ENCODE measurements around the gene OGDH. TPM values are rescaled to one million over a fixed set of nuclear protein-coding genes. Genes with fewer than 3 reads are reported as not detected.

OGDH gene
- total RNA-seq, 1 donor from 2014 or later = 664 TPM

DNA sequence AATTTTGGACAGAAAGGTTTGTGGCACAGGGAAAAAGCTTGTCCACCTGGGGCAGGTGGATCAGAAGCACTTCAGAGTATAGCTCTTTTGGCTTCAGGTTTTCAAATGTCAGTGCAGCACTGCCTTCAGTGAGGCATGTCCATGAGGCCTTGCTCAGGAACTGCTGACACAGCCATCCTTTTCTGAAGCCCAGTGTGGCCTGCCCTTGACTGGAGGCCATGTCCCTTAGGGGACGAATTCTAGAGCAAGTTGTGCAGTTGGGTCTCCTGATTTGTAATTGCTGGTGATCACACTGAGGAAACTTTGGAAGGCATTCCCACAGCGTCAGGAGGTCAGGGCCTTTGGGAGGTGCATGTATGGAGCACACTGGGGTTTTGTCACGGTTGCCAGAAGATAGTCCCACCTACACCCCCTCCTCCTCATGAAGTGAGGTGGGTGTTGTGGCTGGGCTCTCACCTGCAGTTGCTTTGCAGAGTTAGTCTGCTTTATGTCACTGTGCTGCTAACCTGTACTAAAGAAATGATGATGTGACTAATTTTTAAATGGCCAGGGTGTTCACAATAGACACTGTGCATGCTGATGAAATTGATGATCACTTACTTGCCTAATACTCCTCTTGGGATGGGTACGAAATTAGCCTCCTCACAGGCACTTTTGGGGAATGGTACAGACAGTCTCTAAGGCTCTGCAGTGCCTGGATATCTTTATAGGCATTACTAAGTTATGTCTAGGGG, 41.7 kb downstream of the OGDH start:
- ATAC-seq (ENCODE audit: poor library complexity) = no peak
- intact Hi-C loops (cut with DNase I) = no loop called here
- no peak for DNase-seq

DNA sequence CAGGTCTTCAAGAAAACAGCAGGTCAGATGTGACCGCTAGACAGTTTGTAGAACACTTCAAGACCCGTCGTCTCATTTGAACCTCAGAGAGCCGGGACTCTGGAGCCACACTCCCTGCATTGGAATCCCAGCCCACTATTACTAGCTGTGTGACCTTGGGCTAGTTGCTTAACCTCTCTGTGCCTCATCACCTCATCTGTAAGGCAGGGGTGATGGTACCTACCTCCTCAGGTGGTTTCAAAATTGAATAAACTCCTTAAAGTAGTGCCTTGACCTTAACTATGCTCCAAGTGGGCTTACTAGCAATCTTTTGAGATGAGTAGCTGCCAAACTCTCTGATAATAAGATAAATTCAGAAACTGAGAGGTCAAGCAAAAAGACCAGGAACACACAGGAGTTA, 43.8 kb downstream of the OGDH start:
- DNase-seq (no peak), ATAC-seq (ENCODE audit: poor library complexity) (no peak)
- intact Hi-C loops (cut with DNase I) = no loop called here

- DNase-seq (no peak), ATAC-seq (ENCODE audit: poor library complexity) (peak; percentile 81)
- intact Hi-C loops (cut with DNase I) = no loop called here
Observed at GRCh38 chr7:44650772-44651171, 44.3 kb downstream of the OGDH start.

- intact Hi-C loops (cut with DNase I) = no loop called here
- no peak for ATAC-seq (ENCODE audit: poor library complexity)
- no peak for DNase-seq
Observed at GRCh38 chr7:44652535-44652934, 46.1 kb downstream of the OGDH start.

GRCh38 chr7:44654255-44654796, 47.9 kb downstream of the OGDH start:
- intact Hi-C loops (cut with DNase I) = no loop called here
- peak; percentile 78 for ATAC-seq (ENCODE audit: poor library complexity)
- DNase-seq = peak; percentile 64

- intact Hi-C loops (cut with DNase I) = no loop called here
- ATAC-seq (ENCODE audit: poor library complexity) (no peak), DNase-seq (no peak)
Observed at GRCh38 chr7:44655341-44655740, 48.9 kb downstream of the OGDH start.

- ATAC-seq (ENCODE audit: poor library complexity) (no peak), DNase-seq (no peak)
- intact Hi-C loops (cut with DNase I) = no loop called here
Observed at GRCh38 chr7:44658979-44659378, 52.6 kb downstream of the OGDH start.

GRCh38 chr7:44661233-44661632, 54.8 kb downstream of the OGDH start:
- ATAC-seq (ENCODE audit: poor library complexity) (no peak), DNase-seq (no peak)
- intact Hi-C loops (cut with DNase I) = no loop called here

GRCh38 chr7:44664780-44665461, 58.5 kb downstream of the OGDH start:
- intact Hi-C loops (cut with DNase I) = no loop called here
- DNase-seq (no peak), ATAC-seq (ENCODE audit: poor library complexity) (no peak)

- ATAC-seq (ENCODE audit: poor library complexity) = no peak
- intact Hi-C loops (cut with DNase I) = no loop called here
- no peak for DNase-seq
Observed at GRCh38 chr7:44665531-44666213, 59.2 kb downstream of the OGDH start.

GRCh38 chr7:44666566-44666965, 60.1 kb downstream of the OGDH start:
- DNase-seq (no peak), ATAC-seq (ENCODE audit: poor library complexity) (no peak)
- intact Hi-C loops (cut with DNase I) = no loop called here

GRCh38 chr7:44667190-44667589, 60.8 kb downstream of the OGDH start:
- intact Hi-C loops (cut with DNase I) = no loop called here
- ATAC-seq (ENCODE audit: poor library complexity) = no peak
- DNase-seq = no peak

DNA sequence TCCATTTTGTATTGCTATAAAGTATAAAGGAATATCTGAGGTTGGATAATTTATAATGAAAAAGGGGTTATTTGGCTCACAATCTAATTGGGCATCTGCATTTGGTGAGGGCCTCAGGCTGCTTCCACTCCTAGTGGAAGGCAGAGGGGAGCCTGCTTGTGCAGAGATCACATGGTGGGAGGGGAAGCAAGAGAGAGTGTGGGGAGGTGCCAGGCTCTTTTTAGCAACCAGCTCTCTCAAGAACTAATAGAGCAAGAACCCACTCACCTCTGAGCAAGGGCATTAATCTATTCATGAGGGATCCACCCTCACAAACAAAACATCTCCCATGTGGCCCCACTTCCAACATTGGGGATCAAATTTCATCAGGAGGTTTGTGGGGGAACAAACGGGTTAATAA, 64.6 kb downstream of the OGDH start:
- DNase-seq (no peak), ATAC-seq (ENCODE audit: poor library complexity) (peak; percentile 80)
- intact Hi-C loops (cut with DNase I) = no loop called here

DNA sequence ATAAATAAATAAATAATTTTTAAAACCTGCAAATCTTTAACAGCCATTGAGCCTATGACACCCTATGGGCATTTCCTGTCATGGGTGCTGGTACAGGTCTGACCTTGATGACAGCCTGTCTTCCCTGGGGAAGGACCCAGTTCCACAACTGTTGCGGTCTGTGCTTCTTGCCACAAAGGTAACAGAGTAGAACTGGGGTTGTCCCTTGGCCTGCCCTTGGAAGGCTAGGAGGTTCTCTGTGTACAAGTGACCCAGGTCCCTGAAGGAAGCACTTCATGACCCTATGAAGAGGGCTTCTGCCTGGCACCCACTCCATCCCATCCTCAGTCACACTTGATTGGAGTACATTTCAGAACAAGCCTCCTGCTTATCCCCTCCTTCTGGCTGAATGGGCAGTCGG, 66.9 kb downstream of the OGDH start:
- DNase-seq (no peak), ATAC-seq (ENCODE audit: poor library complexity) (no peak)
- intact Hi-C loops (cut with DNase I) = no loop called here

DNA sequence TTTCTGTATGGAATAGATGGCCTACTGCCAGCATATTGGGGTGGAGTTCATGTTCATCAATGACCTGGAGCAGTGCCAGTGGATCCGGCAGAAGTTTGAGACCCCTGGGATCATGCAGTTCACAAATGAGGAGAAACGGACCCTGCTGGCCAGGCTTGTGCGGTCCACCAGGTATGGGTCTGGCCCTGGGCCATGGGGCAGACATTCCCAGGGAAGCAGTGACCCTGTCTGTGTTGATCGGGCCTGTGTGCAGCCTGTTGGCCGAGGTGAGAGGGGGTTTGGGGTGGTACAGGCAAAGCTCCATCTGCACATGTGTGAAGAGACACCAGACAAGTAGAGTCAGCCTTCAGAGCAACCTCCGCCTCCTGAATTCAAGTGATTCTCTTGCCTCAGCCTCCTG, 67.3 kb downstream of the OGDH start:
- intact Hi-C loops (cut with DNase I) = no loop called here
- no peak for ATAC-seq (ENCODE audit: poor library complexity)
- DNase-seq = no peak

GRCh38 chr7:44674381-44674780, 68.0 kb downstream of the OGDH start:
- ATAC-seq (ENCODE audit: poor library complexity) = no peak
- no peak for DNase-seq
- intact Hi-C loops (cut with DNase I) = no loop called here

- intact Hi-C loops (cut with DNase I) = no loop called here
- no peak for ATAC-seq (ENCODE audit: poor library complexity)
- no peak for DNase-seq
Observed at GRCh38 chr7:44676776-44677175, 70.3 kb downstream of the OGDH start.

- peak; percentile 6 for ATAC-seq (ENCODE audit: poor library complexity)
- DNase-seq = no peak
- intact Hi-C loops (cut with DNase I) = no loop called here
Observed at GRCh38 chr7:44678101-44678470, 71.7 kb downstream of the OGDH start.

GRCh38 chr7:44678471-44679179, 72.2 kb downstream of the OGDH start:
- ATAC-seq (ENCODE audit: poor library complexity) (peak; percentile 79), DNase-seq (peak; percentile 60)
- intact Hi-C loops (cut with DNase I) = no loop called here

Data from Right ventricle myocardium superior (tissue), 1 donor.